Transverse colon (tissue), 4 donors: ENCODE data around the gene PIK3CG.

ENCODE experiments used
- CTCF ChIP-seq, 5 experiments: fragments of 200-600 bp in 3 of 5; fragments of 450-650 bp in 2 of 5; sonication (generic) in 3 of 5; IDR thresholded peaks; 1 replicate in 2 of 5; 2 replicates in 3 of 5; pipeline ENCODE4 v1.5.1; 2016 to 2017; ENCODE audit warnings: antibody characterized with exemption in 5 of 5, inconsistent platforms in 3 of 5, mild to moderate bottlenecking in 2 of 5, moderate library complexity in 1 of 5
- EP300 ChIP-seq: sonication (generic); formaldehyde crosslinking; IDR thresholded peaks from one replicate; pipeline ENCODE4 v1.6.1; 2017; ENCODE audit warnings: antibody characterized with exemption, low read depth
- POLR2A ChIP-seq: fragments of 450-650 bp; IDR thresholded peaks from one replicate; pipeline ENCODE4 v1.6.1; 2016; ENCODE audit warnings: antibody characterized with exemption, mild to moderate bottlenecking, moderate library complexity
- POLR2AphosphoS5 ChIP-seq, 3 donors: sonication (generic); formaldehyde crosslinking; IDR thresholded peaks; one replicate each; pipeline ENCODE4 v1.6.1; 2016; ENCODE audit warnings: antibody characterized with exemption in 3 of 3

- no peak for TF ChIP-seq POLR2A
- TF ChIP-seq CTCF (IDR thresholded peaks at IDR 0.05): no peak
- TF ChIP-seq POLR2AphosphoS5 (IDR thresholded peaks at IDR 0.05): no peak
- no peak for TF ChIP-seq EP300
Measured at GRCh38 chr7:106905734-106906133, 40.7 kb downstream of the PIK3CG start.
